ENCODE results near the gene BMF.

- no peak for TF ChIP-seq POLR2AphosphoS5 (IDR thresholded peaks at IDR 0.05)
- TF ChIP-seq CTCF (IDR thresholded peaks at IDR 0.05): no peak
- TF ChIP-seq EP300 (IDR thresholded peaks at IDR 0.05): no peak
Observed at GRCh38 chr15:40151499-40151898, 42.8 kb upstream of the BMF start.
